GM12865 (cell line): Measurements from ENCODE around the gene SH2D2A.

ENCODE experiments used
- DNase-seq: peaks from one replicate; pipeline ENCODE4 v3.0.0; 2010; ENCODE audit warnings: low read depth
- H3K4me3 ChIP-seq: 2 replicates; pipeline ENCODE4 v1.5.1; 2011; ENCODE audit warnings: mild to moderate bottlenecking, low read depth, low read length, control low read depth
- CTCF ChIP-seq: IDR thresholded peaks from 2 replicates; pipeline ENCODE4 v1.5.1; 2011; ENCODE audit warnings: low read length, control low read depth, low read depth, inconsistent platforms; ENCODE audit not compliant: insufficient read depth; ENCODE audit errors: missing control alignments

The SH2D2A gene

DNA sequence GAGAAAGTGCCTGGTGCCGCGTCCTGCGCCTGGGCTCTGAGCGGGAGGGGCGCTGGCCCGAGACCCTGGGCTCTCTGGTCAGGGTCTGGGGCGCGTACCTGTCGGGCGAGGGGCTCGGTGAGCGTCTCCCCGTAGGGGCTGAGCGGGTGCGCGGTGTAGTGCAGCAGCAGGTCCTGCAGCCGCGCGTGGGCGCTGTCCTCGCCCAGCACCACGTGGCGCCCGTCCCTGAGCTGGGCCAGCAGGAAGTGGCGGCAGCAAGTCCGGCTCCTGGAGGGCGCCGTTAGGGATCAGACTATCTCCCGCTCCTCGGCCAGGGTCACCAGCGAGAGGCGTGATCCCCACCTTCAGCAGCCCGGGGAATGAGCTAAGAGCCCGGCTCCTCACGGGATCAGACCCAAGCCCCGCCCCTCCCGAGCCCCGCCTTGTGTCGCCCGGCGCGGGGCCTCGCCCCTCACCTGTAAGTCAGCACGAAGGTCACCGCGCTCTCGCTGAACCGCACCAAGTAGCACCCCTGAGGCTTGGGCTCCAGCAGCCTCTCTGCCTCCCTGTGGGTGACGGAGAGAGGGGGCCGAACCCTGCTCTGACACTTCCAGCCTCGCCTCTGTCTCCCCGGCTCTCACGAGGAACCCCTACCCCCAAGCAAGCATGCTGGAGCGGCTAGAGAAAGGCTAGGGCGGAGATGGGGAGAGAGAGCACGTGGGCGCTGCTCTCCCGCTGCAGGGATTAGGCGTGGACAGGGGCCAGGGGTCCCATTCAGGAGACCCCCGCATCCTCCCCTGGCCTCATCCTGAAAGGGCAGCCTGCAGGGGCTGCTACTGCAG, 2.7 kb downstream of the SH2D2A start:
- peak; percentile 61 for TF ChIP-seq CTCF
- DNase-seq = peak; percentile 61
- H3K4me3 ChIP-seq = peak overlapping the region; percentile 55

- H3K4me3 ChIP-seq = peak overlapping the region; percentile 55
- no peak for DNase-seq
- TF ChIP-seq CTCF = no peak
Observed at GRCh38 chr1:156813298-156813697, 3.4 kb downstream of the SH2D2A start.

DNA sequence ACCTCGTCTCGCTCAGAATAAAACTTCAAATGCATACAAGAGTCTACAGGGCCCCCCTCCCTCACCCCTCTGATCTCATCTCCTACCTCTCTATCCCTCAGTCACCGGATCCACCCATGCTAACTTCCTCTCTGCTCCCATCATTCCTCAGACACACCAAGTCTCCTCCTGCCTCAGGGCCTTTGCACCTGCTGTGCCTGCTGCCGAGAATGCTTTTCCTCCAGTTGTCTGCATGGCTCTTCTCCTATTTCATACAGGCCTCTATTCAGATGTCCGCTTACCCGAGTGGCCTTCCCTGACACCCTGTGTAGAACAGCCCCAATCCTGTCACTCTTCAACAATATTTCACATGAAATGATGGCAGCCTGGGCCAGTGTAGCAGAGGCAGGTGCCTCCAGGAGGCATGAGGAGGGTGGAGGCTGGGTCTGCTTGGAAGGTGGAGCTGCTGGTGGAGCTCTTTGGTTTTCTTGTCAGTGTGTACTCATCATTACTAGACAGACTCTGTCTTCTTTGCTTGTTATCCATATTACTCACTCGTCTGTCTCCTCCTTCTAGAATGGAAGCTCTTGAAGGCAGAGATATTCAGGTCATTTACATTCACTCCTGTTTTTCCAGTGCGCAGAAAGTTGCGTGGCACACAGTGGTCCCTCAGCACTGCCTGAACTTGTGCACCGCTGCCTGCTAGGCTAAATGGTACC, 4.2 kb downstream of the SH2D2A start:
- DNase-seq = no peak
- no peak for TF ChIP-seq CTCF
- no peak overlapping the region for H3K4me3 ChIP-seq

DNA sequence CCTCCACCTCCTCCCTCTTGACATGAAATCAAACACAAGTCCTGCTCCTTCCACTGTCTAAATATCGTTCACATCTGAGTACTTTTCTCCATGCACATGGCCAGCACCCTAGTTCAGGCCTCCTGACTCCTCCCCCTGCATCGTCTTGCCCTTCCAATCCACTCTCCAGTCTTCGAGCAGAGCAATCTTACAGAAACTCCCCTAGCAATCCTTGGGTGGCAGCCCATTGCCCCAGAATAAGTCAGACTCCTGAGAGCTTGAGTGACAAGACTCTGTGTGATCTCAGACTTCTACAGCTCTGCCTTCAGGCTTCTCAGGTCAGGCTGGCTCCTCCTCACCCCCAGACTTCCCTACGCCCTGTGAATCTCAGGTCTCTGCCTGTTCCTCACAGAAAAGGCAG, 5.5 kb downstream of the SH2D2A start:
- TF ChIP-seq CTCF = no peak
- no peak overlapping the region for H3K4me3 ChIP-seq
- no peak for DNase-seq

- no peak overlapping the region for H3K4me3 ChIP-seq
- DNase-seq = no peak
- no peak for TF ChIP-seq CTCF
Observed at GRCh38 chr1:156809711-156810366, 6.8 kb downstream of the SH2D2A start.

DNA sequence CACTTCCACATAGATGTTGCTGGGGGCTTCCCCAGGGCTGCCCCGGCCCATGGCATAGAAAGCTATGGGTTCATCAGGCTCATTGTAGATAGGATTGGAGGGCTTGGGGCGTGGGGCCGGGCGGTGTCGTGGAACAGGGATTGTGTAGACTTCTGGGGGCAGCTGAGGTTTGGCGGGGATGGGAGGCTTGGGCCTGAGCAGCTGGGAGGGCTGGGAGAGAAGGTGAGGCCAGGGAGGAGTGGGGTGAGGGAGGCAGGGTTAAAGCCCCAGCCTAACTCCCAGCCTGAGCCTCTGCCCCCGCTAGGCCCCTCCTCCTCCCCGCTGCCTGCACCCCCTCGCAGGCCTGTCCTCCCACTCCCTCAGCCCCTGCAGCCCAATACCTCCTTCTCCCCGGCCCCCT, 7.4 kb downstream of the SH2D2A start:
- no peak for DNase-seq
- no peak overlapping the region for H3K4me3 ChIP-seq
- no peak for TF ChIP-seq CTCF
